Measurements from ENCODE around the gene SYT3.
"Not testable (repeated sequence)": the region's sequence is repeated elsewhere in the genome, so short reads cannot be mapped to it uniquely, and the experiment has no call there.

SYT3 gene

DNA sequence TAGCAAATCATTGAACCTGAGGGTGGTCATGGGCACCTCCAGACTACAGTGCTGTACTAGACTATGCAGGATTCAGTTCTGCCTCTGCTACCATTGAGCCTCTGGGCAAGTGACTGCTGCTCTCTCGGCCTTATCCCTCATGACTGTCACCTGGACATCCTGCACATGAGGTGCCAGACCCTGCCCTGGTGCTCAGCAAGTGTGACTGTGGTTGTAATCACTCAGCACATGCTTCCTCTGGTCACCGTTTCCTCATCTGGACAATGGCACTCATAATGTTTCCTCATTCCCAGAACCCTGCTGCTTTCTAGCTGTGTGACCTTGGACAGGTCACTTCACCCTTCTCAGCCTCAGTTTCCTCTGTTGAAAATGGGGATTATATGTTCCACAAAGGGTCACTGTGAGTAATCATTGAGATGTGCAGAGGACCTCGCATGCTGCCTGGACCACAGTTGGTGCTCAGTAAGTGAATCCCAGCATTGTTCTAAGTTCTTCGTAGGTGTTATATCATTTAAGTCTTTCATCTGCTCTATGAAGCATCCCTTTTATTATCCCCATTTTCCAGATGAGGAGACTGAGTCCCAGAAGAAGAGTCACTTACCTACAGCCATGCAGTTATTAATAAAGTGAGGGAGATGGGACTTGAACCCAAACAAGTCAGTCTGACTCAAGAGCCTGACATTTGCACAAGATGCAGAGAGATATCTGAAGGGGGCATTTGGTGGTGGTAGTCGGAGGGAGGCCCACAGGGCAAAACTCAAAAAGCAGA, 3.2 kb downstream of the SYT3 start:
- no peak for DNase-seq (ENCODE audit: low read depth)

DNA sequence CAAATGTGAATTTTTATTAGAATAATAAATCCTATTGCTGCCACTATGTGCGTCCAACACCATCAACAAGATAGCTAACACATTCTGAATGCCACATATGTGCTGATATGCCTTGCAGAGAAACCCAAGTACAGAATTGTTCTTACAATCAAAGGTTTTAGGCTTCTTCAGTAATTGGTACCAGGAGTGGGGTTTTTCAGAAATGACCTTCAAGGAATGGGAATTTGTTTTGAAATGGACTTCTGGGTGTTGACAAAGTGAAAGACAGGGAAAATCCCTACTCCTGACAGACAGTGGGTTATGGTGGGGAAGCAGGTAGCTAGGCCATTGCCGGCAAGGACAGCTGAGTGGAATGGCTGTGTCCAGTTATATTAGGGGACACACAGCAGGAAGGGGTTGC, 5.7 kb downstream of the SYT3 start:
- no peak for DNase-seq (ENCODE audit: low read depth)

DNA sequence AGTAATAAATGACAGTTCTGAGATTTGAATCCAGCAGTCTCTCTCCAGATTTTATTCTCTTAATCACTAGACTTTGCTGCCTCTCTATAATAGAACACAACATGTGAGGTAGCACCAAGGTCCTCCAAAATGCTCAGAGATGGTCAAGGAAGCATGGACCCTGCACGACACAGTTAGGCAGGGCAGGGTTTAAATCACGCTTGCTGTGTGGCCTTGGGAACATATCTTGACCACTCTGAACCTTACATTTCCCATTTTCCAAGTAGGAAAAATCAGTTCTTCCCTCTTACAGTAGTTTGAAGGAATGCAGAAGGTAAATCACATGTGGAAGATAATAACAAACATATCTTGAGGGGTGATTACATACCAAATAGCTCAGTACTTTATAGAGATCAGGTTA, 6.3 kb downstream of the SYT3 start:
- DNase-seq (ENCODE audit: low read depth): no peak

DNA sequence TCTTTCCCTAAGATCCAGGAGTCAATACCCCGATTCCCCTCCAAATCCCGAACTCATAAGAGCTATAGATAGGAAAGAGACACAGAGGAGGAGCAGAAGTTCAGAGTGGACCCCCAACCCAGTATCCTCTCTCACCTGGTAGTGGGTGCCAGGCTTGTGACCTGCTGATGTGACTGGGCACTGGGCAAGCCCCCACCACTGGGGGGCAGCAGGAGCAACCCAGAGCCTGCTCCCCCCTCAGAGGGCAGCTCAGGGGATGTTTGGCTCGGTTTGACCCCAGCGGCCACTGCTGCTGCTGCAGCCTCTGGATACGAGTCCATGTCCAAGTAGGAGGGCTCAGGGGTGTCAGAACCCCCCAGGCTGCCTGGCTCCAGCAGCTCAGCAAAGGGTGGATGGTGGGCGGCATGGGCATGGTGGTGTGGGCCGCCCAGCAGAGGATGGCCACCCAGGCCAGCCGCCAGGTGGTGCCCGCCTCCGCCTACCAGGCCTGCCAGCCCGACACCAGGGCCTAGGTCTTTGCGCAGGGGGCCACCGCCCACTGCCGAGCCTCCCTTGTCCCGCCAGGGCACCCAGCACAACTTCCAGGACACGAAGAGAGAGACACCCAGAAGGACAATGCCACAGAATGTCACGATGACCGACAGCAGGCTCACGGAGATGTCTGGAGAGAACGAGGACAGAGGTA, 7.4 kb downstream of the SYT3 start:
- no peak for DNase-seq (ENCODE audit: low read depth)

DNA sequence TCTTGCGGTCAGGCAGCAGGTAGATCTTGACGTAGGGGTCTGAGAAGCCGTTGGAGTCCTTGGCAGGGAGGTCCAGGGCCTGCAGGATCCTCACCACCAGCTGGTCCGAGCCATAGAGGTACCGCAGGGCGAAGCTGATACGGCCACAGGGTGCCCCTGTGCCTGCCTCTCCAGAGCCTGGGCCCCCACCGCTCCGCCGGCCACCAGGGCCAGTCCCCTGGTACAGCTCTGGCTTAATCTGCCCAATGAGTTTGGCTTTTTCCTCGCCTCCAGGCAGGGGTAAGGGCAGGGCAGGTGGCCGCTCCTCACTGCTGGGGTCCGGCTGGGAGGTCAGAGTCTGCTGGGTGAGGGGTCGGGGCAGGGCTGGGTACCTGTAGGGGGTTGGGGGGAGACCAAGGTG, 9.9 kb downstream of the SYT3 start:
- no peak for DNase-seq (ENCODE audit: low read depth)

DNA sequence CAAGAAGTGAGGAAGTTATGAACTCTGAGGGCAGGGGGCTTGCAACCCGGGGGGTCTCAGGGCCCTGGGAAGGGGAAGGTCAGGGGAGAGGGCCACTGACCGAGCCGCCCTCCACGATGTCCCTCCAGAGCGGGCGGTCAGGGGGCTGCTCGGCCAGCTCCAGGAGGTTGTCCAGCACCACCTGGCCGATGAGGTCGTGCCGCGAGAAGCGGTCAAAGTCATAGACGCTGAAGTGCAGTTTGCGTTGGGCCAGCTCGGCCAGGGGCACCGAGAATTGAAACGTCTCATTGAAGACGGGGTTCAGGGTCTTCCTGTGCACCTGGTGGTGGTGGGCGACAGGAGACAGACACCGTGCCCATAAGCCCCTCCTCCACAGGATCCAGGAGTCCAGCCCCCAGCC, 10.5 kb downstream of the SYT3 start:
- DNase-seq (ENCODE audit: low read depth): no peak

DNA sequence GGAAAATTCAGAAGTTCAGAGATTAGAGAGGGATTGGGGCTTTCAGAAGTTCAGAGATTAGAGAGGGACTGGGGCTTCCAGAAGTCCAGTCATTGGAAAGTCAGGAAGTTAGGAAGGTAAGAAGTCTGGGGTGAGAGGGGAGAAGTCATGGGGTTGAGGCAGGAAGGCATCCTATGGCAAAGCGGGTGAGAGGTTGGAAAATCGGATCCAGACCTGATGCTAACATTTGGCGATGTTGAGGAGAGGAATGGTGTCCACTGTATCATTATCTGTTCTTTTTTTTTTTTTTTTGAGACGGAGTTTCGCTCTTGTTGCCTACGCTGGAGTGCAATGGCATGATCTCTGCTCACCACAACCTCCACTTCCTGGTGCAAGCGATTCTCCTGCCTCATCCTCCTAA, 11.1 kb downstream of the SYT3 start:
- no peak for DNase-seq (ENCODE audit: low read depth)

DNA sequence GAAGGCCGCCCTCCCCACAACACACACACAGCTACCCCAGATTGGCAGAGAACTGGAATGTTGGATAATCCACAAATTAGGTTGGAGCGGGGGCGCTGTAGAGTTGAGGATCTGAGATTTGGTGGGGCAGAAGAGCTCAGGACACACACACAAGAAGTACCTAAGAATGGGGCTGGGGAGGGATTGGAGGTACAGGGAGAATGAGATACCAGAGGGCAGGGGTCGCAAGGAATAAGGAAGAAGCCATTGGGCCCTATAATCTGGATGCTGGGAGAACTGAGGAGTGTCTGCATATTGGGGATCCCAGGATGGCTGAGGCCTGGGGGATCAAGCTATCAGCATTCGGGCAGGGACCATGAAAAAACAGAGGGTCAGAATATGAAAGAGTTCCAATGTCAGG, 11.5 kb downstream of the SYT3 start:
- DNase-seq (ENCODE audit: low read depth): no peak

DNA sequence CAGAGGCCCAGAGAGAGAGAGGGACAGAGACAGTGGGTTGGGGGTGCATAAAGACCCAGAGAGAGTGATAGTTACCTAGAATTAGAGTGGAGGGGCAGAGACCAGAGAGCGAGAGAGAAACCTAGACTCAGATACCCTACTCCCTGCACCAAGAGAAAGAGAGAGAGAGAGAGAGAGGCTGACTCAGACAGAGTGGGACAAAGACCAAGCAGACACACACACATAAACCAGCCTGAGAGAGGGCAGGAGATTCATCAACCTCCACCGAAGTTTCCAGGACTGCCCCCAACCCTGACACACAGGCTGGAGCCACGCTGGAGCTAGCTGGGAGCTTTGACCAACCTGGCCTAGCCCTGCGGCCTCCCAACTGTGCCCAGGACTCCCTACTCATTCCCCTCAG, 12.9 kb downstream of the SYT3 start:
- no peak for DNase-seq (ENCODE audit: low read depth)

DNA sequence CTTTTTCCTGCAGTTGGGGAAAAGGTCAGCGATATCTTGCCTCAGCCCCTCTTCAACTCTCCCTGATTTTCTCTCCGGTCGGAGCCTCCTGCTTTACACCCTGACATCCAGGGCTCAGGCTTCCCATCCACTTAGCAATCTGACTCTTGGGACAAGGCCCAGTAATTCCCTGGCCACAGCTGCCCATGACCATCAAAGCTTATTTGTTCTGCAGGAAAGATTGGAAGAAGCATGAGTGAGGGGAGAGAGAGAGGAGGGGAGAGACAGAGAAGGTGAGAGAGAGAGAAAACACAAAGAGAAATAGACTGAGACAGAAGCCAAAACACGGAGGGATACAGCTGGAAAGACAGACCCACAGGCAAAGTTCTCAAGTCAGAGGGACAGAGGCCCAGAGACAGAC, 13.7 kb downstream of the SYT3 start:
- DNase-seq (ENCODE audit: low read depth): no peak

DNA sequence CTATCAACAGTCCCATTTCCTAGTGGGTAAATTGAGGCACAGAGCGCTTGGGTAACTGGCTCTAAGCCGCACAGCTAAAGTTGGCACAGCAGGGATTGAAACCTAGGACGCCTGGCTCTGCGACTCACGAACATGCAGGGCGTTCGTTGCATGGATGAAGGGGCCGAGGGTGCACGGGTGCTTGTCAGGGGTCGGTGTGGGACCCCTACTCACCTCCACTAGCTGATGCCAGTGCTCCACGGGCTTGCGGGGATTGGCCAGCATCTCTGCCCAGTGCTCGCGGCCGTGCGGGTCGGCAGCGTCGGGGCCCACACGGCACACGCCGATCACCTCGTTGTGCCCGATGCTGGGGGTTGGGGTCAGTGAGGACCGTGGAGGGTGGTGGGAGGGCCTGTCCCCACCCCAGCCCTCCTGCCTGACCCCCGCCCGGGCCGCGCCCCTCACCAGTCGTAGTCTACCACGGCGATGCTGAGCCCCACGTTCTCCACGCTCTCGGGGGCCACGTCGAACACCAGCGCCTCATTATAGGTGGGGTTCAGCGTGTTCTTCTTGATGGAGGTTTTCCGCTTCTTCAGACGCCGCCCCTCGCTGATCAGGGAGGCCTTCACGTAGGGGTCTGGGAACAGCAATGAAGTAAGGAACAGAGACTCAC, 14.6 kb downstream of the SYT3 start:
- no peak for DNase-seq (ENCODE audit: low read depth)

DNA sequence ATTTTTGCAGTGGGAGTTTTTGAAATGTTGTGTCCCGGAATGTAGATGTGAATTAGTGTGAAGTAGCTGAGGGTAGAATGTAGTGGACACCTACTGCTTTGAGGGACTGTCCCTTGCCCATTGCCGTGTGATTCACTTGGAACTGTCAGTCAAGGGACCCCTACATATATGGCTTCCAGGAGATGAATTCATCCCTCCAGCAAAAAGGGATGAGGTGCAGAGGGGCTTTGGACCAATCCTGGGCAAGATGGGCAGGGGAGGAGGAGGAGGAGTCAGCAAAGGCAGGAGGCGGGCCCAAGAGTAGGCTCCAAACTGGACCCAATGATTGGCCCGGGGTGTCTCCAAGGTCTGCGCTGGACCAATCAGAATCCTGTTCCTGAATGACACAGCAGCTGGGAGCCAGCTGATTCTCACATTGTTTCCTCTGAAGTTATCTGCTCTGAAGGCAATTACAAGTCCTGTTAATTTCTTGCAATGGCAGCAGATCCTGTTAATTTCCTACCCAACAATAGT, 19.2 kb downstream of the SYT3 start:
- not testable (repeated sequence) for DNase-seq (ENCODE audit: low read depth)

DNA sequence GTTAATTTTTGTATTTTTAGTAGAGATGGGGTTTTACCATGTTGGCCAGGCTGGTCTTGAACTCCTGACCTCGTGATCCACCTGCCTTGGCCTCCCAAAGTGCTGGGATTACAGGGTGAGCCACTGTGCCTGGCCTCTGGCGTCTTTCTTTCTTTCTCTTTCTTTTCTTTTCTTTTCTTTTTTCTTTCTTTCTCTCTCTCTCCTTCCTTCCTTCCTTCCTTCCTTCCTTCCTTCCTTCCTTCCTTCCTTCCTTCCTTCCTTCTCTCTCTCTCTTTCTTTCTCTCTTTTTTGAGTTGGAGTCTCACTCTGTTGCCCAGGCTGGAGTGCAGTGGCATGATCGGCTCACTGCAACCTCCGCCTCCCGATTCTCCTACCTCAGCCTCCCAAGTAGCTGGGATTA, 20.5 kb downstream of the SYT3 start:
- DNase-seq (ENCODE audit: low read depth): not testable (repeated sequence)

DNA sequence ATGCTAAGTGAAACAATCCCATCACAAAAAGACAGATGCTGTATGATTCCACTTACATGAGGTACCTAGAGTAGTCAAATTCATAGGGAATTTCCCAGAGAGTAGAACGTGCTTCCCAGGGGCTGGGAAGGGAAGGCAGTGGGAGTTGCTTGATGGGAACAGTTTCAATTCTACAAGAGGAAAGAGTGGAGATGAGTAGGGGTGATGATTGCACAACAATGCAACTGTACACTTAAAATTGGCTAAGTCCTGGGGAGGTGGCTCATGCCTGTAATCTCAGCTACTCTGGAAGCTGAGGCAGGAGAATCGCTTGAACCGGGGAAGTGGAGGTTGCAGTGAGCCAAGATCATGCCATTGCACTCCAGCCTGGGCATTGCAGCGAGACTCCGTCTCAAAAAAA, 21.3 kb downstream of the SYT3 start:
- DNase-seq (ENCODE audit: low read depth): not testable (repeated sequence)

DNA sequence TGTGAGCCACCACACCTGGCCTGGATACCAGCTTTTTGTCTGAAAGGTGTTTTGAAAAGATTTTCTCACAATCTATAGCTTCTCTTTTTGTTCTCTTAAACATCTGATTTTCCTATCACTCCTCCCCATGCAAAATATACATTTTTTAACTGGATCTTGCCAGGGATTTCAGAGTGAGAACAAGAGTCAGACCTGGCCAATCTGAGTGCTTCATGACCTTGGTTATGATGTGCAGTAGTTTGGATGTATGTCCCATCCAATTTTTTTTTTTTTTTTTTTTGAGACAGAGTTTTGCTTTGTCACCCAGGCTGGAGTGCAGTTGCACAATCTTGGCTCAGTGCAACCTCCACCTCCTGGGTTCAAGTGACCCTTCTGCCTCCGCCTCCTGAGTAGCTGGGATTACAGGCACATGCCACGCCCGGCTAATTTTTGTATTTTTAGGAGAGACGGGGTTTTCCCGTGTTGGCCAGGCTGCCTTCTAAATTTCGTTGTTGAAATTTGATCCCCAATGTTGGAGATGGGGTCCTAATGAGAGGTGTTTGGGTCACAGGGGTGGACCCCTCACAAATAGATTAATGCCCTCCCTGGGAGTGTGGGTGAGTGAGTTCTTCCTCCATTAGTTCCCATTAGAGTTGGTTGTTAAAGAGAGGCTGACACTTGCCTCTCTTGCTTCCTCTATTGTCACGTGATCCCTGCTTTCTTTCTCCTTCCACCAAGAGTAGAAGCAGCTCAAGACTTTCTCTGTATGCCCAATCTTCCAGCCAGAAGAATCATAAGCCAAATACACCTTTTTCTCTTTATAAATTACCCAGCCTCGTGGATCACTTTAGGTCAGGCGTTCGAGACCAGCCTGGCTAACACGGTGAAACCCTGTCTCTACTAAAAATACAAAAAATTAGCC, 26.9 kb downstream of the SYT3 start:
- DNase-seq (ENCODE audit: low read depth): not testable (repeated sequence)

DNA sequence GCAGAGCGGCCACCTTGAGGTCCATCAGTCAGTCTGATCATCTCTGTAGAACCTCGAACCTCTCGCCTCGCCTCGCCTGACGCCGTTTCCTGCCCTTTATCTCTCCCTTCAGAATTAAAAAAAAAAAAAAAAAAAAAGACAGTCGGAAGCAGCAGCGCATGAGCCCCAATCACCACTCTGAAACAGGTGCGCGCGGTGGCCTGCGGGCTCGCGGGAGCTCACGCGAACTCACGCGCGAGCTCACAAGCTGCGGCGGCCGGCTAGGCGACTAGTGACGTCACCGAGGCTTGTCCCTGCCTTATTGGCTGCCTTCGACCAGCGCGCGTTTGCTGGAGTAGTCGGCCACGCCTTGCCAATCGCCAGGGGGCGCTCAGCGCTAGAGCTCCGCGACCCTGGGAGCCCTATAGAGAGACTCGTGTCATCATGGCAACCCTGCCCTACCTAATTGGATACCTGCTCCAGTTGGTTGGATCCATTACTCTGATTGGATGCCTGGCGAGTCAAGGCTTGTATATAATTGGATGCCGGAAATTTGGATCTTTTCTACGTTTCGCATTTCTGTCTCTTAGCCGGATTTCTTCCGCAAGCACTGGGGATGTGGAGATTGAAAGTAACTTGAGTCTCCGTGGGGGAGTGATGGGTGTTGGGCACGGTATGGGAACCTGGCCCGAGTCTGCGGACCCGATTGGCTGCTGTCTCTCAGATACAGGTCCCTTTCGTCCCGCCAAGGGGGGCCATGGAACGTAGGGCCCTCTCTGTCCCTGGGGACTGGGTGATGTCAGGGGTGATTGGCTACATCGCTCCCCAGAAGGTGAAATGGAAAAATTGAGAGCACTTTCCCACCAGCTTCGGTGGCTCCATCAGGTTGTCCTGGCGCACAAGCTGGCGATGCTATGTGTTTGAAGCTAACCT, 31.6 kb downstream of the SYT3 start:
- peak; percentile 51 for DNase-seq (ENCODE audit: low read depth)

DNA sequence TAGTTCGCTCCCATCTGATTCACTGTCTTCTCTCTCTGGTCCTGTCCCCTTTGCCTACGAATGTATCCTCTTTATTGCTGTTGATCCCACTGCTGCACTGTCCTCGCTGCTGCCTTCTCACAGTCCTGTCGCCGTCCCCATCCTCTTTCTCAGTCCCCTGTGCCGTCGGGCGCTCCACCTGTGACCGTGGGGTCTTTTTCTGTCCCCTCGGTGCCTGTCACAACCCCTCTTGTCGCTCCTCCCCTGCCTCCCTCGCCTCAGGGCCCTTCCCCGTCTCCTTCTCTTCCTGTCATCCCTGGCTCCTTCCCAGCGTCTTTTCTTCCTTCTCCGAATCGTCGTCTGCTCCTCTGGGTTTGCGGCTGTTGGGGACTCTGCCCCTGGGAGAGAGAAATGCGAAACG, 32.3 kb downstream of the SYT3 start:
- DNase-seq (ENCODE audit: low read depth): no peak

DNA sequence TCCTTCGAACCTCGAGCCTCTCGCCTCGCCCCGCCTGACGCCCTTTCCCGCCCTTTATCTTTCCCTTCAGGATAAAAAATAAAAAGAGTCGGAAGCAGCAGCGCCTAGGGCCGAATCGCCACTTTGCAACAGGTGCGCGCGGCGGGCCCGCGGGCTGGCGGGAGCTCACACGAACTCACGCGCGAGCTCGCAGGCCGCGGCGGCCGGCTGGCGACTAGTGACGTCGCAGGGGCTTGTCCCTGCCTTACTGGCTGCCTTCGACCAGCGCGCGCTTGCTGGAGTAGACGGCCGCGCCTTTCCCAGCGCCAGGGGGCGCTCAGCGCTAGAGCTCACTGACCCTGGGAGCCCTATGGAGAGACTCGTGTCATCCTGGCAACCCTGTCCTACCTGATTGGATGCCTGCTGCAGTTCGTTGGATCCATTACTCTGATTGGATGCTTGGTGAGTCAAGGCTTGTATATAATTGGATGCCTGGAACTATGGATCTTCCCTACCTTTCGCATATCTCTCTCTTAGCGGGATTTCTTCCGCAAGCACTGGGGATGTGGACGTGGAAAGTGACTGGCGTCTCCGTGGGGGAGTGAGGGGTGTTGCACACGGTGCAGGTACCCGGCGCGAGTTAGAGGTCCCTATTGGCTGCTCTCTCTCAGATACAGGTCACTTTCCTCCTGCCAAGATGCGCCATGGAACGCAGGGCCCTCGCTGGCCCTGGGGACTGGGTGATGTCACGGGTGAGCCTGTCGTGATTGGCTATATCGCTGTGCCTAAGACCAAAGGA, 33.4 kb downstream of the SYT3 start:
- not testable (repeated sequence) for DNase-seq (ENCODE audit: low read depth)

DNA sequence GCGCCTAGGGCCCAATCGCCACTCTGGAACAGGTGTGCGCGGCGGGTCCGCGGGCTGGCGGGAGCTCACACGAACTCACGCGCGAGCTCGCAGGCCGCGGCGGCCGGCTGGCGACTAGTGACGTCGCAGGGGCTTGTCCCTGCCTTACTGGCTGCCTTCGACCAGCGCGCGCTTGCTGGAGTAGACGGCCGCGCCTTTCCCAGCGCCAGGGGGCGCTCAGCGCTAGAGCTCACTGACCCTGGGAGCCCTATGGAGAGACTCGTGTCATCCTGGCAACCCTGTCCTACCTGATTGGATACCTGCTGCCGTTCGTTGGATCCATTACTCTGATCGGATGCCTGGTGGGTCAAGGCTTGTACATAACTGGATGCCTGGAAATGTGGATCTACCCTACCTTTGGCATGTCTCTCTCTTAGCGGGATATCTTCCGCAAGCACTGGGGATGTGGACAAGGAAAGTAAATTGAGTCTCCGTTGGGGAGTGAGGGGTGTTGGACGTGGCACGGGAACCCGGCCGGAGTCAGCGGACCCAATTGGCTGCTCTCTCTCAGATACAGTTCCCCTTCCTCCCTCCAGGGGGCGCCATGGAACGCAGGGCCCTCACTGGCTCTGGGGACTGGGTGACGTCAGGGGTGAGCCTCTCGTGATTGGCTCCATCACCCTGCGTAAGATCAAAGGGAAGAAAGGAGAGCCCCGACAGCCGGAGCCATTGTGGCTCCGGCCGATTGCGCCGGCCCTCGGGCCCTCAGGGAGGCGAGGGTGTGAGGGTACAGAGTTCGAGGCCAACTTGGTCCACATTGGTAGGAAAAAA, 35.2 kb downstream of the SYT3 start:
- not testable (repeated sequence) for DNase-seq (ENCODE audit: low read depth)
